Endothelial cell of umbilical vein (primary cell): ENCODE measurements around the gene APEH. TPM values are rescaled to one million over a fixed set of nuclear protein-coding genes. Genes with fewer than 3 reads are reported as not detected.

Experiments
- BruUV-seq: library from RNA; stranded (reverse); fragments of 400-500 nt; replicated peaks from 2 replicates; lab custom pipeline; 2021; lab: Mats Ljungman, UMichigan
- CTCF ChIA-PET: fragments of 300-600, 350-600 bp; sonication (Branson Sonifier 250); formaldehyde crosslinking; loops from one replicate; lab custom pipeline; 2021; ENCODE audit warnings: antibody characterized with exemption, inconsistent platforms; lab: Charles Lee
- POLR2A ChIA-PET: fragments of 300-600, 350-600 bp; sonication (Branson Sonifier 250); formaldehyde crosslinking; loops from one replicate; lab custom pipeline; 2021; ENCODE audit warnings: antibody characterized with exemption, inconsistent platforms; lab: Charles Lee
- DNase-seq: peaks from one replicate; pipeline ENCODE4 v3.0.0-alpha.2; 2011; ENCODE audit warnings: low read depth, low spot score
- FAIRE-seq: peaks from 2 replicates; lab custom pipeline; 2011; peaks lifted over from hg19 to GRCh38; lab: Jason Lieb, UNC
- H2AFZ ChIP-seq: 2 replicates; pipeline ENCODE4 v1.6.0; 2012; ENCODE audit warnings: low read depth, low read length, control low read depth, inconsistent platforms
- H3K27ac ChIP-seq: 2 replicates; pipeline ENCODE4 v1.5.1; 2011; ENCODE audit warnings: low read depth, mild to moderate bottlenecking, control low read depth, low read length, moderate library complexity; ENCODE audit not compliant: insufficient read depth
- H3K27me3 ChIP-seq, 2 experiments: 2 replicates each; pipeline versions ENCODE4 v1.6.0 to v1.6.1; 2011; ENCODE audit warnings: low read length in 2 of 2, mixed read lengths in 1 of 2; ENCODE audit not compliant: control insufficient read depth in 2 of 2, insufficient read depth in 2 of 2
- H3K36me3 ChIP-seq, 2 experiments: 2 replicates in 1 of 2; 3 replicates in 1 of 2; pipeline ENCODE4 v1.5.1; 2011; ENCODE audit warnings: low read length in 2 of 2, mild to moderate bottlenecking in 1 of 2, moderate library complexity in 1 of 2; ENCODE audit not compliant: control insufficient read depth in 2 of 2, insufficient read depth in 2 of 2; ENCODE audit errors: extremely low read depth in 1 of 2
- H3K4me1 ChIP-seq: 3 replicates; pipeline ENCODE4 v1.5.1; 2011; ENCODE audit warnings: mild to moderate bottlenecking, low read length; ENCODE audit not compliant: control insufficient read depth, insufficient read depth; ENCODE audit errors: extremely low read depth
- H3K4me2 ChIP-seq: 2 replicates; pipeline ENCODE4 v1.6.1; 2011; ENCODE audit warnings: low read length, control low read depth, mixed read lengths; ENCODE audit not compliant: insufficient read depth
- H3K4me3 ChIP-seq, 3 experiments: fragments of 200-600 bp in 1 of 3; sonication (generic), shearing (Covaris generic) in 1 of 3; replicated peaks in 1 of 3; 2 replicates each; pipeline ENCODE4 v1.5.1; 2011 to 2016; ENCODE audit warnings: control low read depth in 3 of 3, low read length in 3 of 3, mild to moderate bottlenecking in 2 of 3, inconsistent platforms in 1 of 3, low read depth in 1 of 3, moderate library complexity in 1 of 3; ENCODE audit not compliant: insufficient read depth in 1 of 3
- H3K79me2 ChIP-seq: 2 replicates; pipeline ENCODE4 v1.6.0; 2012; ENCODE audit warnings: low read length, inconsistent platforms; ENCODE audit not compliant: control insufficient read depth, insufficient read depth
- H3K9ac ChIP-seq: replicated peaks from 2 replicates; pipeline ENCODE3; 2011; ENCODE audit warnings: low read length, control low read depth; ENCODE audit not compliant: insufficient read depth; ENCODE audit errors: extremely low read depth
- H3K9me1 ChIP-seq: replicated peaks from 3 replicates; pipeline ENCODE4 v1.6.0; 2011; ENCODE audit warnings: mild to moderate bottlenecking, low read length; ENCODE audit not compliant: control insufficient read depth, insufficient read depth; ENCODE audit errors: extremely low read depth
- H3K9me3 ChIP-seq: replicated peaks from 2 replicates; pipeline ENCODE4 v1.5.1; 2012; ENCODE audit warnings: low read length, inconsistent platforms; ENCODE audit not compliant: control insufficient read depth, insufficient read depth
- H4K20me1 ChIP-seq: replicated peaks from 2 replicates; pipeline ENCODE3; 2011; ENCODE audit warnings: mild to moderate bottlenecking, low read length; ENCODE audit not compliant: control insufficient read depth, insufficient read depth; ENCODE audit errors: extremely low read depth
- EZH2 ChIP-seq: IDR thresholded peaks from 2 replicates; pipeline ENCODE4 v1.6.1; 2012; ENCODE audit warnings: borderline replicate concordance, low read depth, mild to moderate bottlenecking, moderate library complexity, low read length, inconsistent platforms; ENCODE audit not compliant: severe bottlenecking
- GATA2 ChIP-seq: IDR thresholded peaks from 2 replicates; pipeline ENCODE4 v1.7.0; 2011; ENCODE audit warnings: low read depth, mild to moderate bottlenecking, moderate library complexity, mixed read lengths, low read length; ENCODE audit not compliant: insufficient read length, insufficient read depth
- JUN ChIP-seq: IDR thresholded peaks from 2 replicates; pipeline ENCODE4 v1.6.1; 2011; ENCODE audit warnings: borderline replicate concordance, low read depth; ENCODE audit not compliant: insufficient read length, insufficient read depth
- POLR2A ChIP-seq: IDR thresholded peaks from 2 replicates; pipeline ENCODE4 v1.6.1; 2012; ENCODE audit warnings: low read depth, mild to moderate bottlenecking, control low read depth, low read length
- POLR2AphosphoS5 ChIP-seq: IDR thresholded peaks from 2 replicates; pipeline ENCODE4 v1.6.1; 2012; ENCODE audit warnings: low read depth, mild to moderate bottlenecking, control low read depth, low read length, moderate library complexity; ENCODE audit not compliant: insufficient read depth
- dilution Hi-C: fragments of 300-500 bp; cut with MboI; formaldehyde crosslinking; loops from one replicate; pipeline ENCODE4 v1.15.0; 2019; ENCODE audit warnings: low sequenced_read_pairs; ENCODE audit not compliant: extremely low pct_ligation_motif_present
- intact Hi-C: fragments of 100-400 bp; cut with micrococcal nuclease; formaldehyde crosslinking; loops from one replicate; pipeline ENCODE4 v1.10.0; 2022
- polyA plus RNA-seq, 4 experiments: library from polyadenylated mRNA; depleted of rRNA in 3 of 4; stranded (reverse) in 3 of 4; unstranded in 1 of 4; fragments of >200 nt; gene quantifications; 2 replicates each; pipeline versions ENCODE4 v1.2.1 to v1.2.3, GENCODE V29; 2011 to 2012; ENCODE audit warnings: missing spikeins in 1 of 4
- total RNA-seq: library from RNA; stranded (reverse); gene quantifications from 2 replicates; pipeline ENCODE4 v1.2.3, GENCODE V29; 2021
- TF ChIP-seq, protein P1 (sequence below): IDR thresholded peaks from 2 replicates; pipeline ENCODE4 v1.6.1; 2011; ENCODE audit not compliant: insufficient read depth, insufficient read length
- TF ChIP-seq, protein P2 (sequence below), 2 donors: IDR thresholded peaks; 1 replicate in 1 of 2; 2 replicates in 1 of 2; pipeline ENCODE4 v1.5.1; 2011; ENCODE audit warnings: low read length in 2 of 2, mild to moderate bottlenecking in 2 of 2, moderate library complexity in 2 of 2, control low read depth in 1 of 2, inconsistent platforms in 1 of 2, low read depth in 1 of 2; ENCODE audit not compliant: insufficient read depth in 1 of 2; ENCODE audit errors: extremely low read depth in 1 of 2

APEH gene
- total and polyA plus RNA-seq, 2 donors (not counting 3 experiments of a cell fraction or from before 2014, with no cell fraction given), result 68.2 to 74.3 TPM

DNA sequence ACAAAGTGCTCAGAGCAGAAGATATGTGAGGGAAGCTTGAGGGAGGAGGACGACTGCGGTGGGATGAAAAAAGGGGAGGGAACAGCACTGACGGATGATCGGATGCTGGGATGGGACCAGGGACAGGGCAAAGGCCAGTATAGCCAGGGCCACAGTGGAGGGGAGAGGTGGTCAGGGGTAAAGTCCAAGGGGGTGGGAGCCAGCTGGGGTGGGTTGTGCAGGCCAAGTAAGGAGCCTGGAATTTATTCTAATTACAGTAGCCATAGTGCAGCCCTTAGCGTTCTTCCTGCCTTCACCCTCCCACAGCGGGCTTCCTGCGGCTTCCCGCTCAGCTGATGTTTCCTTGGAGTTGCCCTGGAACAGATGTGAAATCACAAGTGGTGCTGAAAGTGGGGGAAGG, 7.6 kb upstream of the APEH start:
- POLR2A ChIA-PET, result no interaction called here
- Histone ChIP-seq H3K4me1 (no peaks in the 10 kb centered on the region), H3K4me3 (no peak overlapping the region), H3K79me2 (no peaks in the 10 kb centered on the region), H4K20me1 (no peaks in the 10 kb centered on the region), H3K9me1 (no peaks in the 10 kb centered on the region), H3K9me3 (no peaks in the 10 kb centered on the region), H2AFZ (no peak overlapping the region), H3K4me2 (no peak overlapping the region), H3K27ac (no peak overlapping the region), H3K36me3 (no peaks in the 10 kb centered on the region), H3K27me3 (peaks cover 0 to 2% of the 10 kb centered on the region in 2 experiments), H3K9ac (no peak overlapping the region)
- DNase-seq, result no peak
- no TSS peak for BruUV-seq
- no peak for TF ChIP-seq EZH2
- TF ChIP-seq POLR2A, result no peak
- no peak for TF ChIP-seq POLR2AphosphoS5
- TF ChIP-seq JUN, result no peak
- TF ChIP-seq GATA2, result no peak
- TF ChIP-seq, protein P1, sequence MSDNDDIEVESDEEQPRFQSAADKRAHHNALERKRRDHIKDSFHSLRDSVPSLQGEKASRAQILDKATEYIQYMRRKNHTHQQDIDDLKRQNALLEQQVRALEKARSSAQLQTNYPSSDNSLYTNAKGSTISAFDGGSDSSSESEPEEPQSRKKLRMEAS, result no peak
- TF ChIP-seq, protein P2, sequence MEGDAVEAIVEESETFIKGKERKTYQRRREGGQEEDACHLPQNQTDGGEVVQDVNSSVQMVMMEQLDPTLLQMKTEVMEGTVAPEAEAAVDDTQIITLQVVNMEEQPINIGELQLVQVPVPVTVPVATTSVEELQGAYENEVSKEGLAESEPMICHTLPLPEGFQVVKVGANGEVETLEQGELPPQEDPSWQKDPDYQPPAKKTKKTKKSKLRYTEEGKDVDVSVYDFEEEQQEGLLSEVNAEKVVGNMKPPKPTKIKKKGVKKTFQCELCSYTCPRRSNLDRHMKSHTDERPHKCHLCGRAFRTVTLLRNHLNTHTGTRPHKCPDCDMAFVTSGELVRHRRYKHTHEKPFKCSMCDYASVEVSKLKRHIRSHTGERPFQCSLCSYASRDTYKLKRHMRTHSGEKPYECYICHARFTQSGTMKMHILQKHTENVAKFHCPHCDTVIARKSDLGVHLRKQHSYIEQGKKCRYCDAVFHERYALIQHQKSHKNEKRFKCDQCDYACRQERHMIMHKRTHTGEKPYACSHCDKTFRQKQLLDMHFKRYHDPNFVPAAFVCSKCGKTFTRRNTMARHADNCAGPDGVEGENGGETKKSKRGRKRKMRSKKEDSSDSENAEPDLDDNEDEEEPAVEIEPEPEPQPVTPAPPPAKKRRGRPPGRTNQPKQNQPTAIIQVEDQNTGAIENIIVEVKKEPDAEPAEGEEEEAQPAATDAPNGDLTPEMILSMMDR (IDR thresholded peaks at IDR 0.05; ENCODE audit: extremely low read depth in 1 of 2, insufficient read depth in 1 of 2, low read depth in 1 of 2, low read length in 2 of 2), result no peak
- intact Hi-C loops, result no loop called here
- CTCF ChIA-PET, result interaction anchor here (1.7 to 5.3 kb wide), 2 partner anchors 126 to 130 kb away, joined by 4 to 34 read pairs; no protein-coding TSS in a partner anchor
- dilution Hi-C loops, result no loop called here
- no peak for FAIRE-seq
